Breast epithelium (tissue), 4 donors: ENCODE data around the gene BIRC7. TPM values are rescaled to one million over a fixed set of nuclear protein-coding genes. Genes with fewer than 3 reads are reported as not detected.
A peak's percentile ranks its signal among the peaks of the same experiment; 100 is the strongest.
"Not testable (repeated sequence)": the region's sequence is repeated elsewhere in the genome, so short reads cannot be mapped to it uniquely, and the experiment has no call there.

ENCODE experiments used
- DNase-seq, 2 donors: peaks; one replicate each; pipeline ENCODE4 v3.0.0-alpha.2; 2019; ENCODE audit warnings: low spot score in 2 of 2
- H3K27ac ChIP-seq, 2 donors: fragments of 200-600 bp; sonication (generic) in 1 of 2; one replicate each; pipeline ENCODE4 v1.5.1; 2016 to 2019; ENCODE audit warnings: mild to moderate bottlenecking in 1 of 2
- H3K27me3 ChIP-seq, 2 donors: fragments of 200-600 bp; sonication (generic) in 1 of 2; one replicate each; pipeline versions ENCODE4 v1.5.1 to v1.6.0; 2017 to 2019; ENCODE audit warnings: control low read depth in 1 of 2, mild to moderate bottlenecking in 1 of 2
- H3K36me3 ChIP-seq: fragments of 200-600 bp; one replicate; pipeline ENCODE4 v1.5.1; 2019
- H3K4me1 ChIP-seq, 2 donors: fragments of 200-600 bp; sonication (generic); one replicate each; pipeline ENCODE4 v1.5.1; 2016 to 2019; ENCODE audit warnings: control low read depth in 1 of 2
- H3K4me3 ChIP-seq, 3 donors: fragments of 200-600 bp; sonication (generic); 1 replicate in 2 of 3; 2 replicates in 1 of 3; pipeline ENCODE4 v1.5.1; 2016 to 2019; ENCODE audit warnings: mild to moderate bottlenecking in 3 of 3, moderate library complexity in 2 of 3
- H3K9me3 ChIP-seq, 2 donors: fragments of 200-600 bp; sonication (generic) in 1 of 2; one replicate each; pipeline ENCODE4 v1.5.1; 2016 to 2019; ENCODE audit warnings: control low read depth in 1 of 2
- POLR2A ChIP-seq: fragments of 450-650 bp; IDR thresholded peaks from one replicate; pipeline ENCODE4 v1.6.1; 2016; ENCODE audit warnings: antibody characterized with exemption, mild to moderate bottlenecking, moderate library complexity
- POLR2AphosphoS5 ChIP-seq, 3 donors: sonication (generic); formaldehyde crosslinking; IDR thresholded peaks; one replicate each; pipeline ENCODE4 v1.6.1; 2017; ENCODE audit warnings: antibody characterized with exemption in 3 of 3
- intact Hi-C: fragments of 100-400 bp; cut with DNase I; formaldehyde crosslinking; loops from one replicate; pipeline ENCODE4 v1.15.1; 2023; ENCODE audit warnings: low total_unique reads
- total RNA-seq, 3 donors: library from RNA; depleted of rRNA; stranded (reverse); fragments of >200 nt; gene quantifications; one replicate each; pipeline ENCODE4 v1.1.0, GENCODE V29; 2016
- TF ChIP-seq, protein P1 (sequence below), 3 donors: fragments of 450-650 bp; IDR thresholded peaks; one replicate each; pipeline ENCODE4 v1.5.1; 2016 to 2017; ENCODE audit warnings: antibody characterized with exemption in 3 of 3, mild to moderate bottlenecking in 3 of 3, moderate library complexity in 3 of 3

The BIRC7 gene
- total RNA-seq, 3 donors from 2014 or later: 0.32 to 1.2 TPM; not detected in 1

DNA sequence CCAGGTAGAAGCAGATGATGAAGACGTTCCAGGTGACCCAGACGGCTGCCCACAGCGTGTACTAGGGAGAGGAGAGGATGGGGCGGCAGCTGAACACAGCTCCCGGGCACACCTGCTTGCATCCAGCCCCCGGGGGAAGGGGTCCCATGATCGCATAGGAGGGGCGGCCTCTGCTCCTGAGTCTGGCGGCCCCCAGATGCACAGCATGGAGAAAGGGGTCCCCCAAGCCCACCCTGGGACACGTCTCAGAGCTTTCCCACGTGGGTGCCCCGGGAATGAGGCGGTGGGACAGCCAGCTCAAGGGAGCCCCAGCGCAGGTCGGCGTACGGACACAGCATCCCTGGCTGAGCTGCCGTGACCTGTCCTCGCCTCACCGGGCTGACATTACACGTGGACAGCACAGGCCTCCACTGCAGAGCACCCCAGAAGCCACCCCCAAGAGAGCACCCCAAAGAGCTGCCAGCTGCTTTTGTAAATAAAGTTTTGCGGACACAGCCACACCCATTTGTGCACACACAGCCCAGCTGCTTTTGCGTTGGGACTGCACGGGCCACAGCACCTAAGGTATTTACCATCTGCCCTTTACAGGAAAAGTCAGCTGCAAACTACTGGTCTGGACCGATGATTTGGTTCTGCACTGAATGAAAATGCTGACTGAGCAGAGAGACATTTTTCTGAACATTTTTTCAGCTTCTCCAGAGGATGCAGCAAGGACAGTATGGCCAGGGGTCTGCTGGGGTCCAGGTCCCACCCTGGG, 13.3 kb downstream of the BIRC7 start:
- peaks cover 5 to 79% of the 10 kb centered on the region in 2 donors for H3K27me3 ChIP-seq
- no peak overlapping the region for H3K27ac ChIP-seq
- intact Hi-C loops: no loop called here
- H3K36me3 ChIP-seq: no peaks in the 10 kb centered on the region
- H3K4me3 ChIP-seq: no peak overlapping the region
- no peak for DNase-seq
- peaks cover 4 to 9% of the 10 kb centered on the region in 2 donors for H3K4me1 ChIP-seq
- TF ChIP-seq POLR2A: no peak
- TF ChIP-seq, protein P1, sequence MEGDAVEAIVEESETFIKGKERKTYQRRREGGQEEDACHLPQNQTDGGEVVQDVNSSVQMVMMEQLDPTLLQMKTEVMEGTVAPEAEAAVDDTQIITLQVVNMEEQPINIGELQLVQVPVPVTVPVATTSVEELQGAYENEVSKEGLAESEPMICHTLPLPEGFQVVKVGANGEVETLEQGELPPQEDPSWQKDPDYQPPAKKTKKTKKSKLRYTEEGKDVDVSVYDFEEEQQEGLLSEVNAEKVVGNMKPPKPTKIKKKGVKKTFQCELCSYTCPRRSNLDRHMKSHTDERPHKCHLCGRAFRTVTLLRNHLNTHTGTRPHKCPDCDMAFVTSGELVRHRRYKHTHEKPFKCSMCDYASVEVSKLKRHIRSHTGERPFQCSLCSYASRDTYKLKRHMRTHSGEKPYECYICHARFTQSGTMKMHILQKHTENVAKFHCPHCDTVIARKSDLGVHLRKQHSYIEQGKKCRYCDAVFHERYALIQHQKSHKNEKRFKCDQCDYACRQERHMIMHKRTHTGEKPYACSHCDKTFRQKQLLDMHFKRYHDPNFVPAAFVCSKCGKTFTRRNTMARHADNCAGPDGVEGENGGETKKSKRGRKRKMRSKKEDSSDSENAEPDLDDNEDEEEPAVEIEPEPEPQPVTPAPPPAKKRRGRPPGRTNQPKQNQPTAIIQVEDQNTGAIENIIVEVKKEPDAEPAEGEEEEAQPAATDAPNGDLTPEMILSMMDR (IDR thresholded peaks at IDR 0.05): no peak
- H3K9me3 ChIP-seq: no peaks in the 10 kb centered on the region

DNA sequence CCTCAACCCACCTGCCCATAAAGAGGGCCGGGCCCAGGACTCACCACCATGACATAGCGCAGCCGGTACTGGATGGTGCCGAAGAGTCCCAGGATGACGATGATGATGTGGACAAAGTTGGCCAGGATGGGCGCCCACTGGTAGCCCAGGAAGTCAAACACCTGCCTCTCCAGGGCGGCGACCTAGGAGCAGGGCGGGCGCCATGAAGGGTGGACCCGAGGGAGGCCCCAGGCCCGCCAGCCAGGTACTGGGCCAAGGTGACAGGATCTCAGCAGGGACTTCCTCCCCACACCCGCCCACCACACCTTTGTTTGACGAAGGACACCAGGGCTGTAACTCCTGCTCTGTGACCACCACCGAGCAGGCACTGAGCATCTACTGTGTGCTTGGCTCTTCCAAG, 14.2 kb downstream of the BIRC7 start:
- peaks cover 7 to 81% of the 10 kb centered on the region in 2 donors for H3K27me3 ChIP-seq
- no peaks in the 10 kb centered on the region for H3K36me3 ChIP-seq
- no peak for DNase-seq
- H3K4me1 ChIP-seq: peaks cover 4 to 9% of the 10 kb centered on the region in 2 donors
- no peak overlapping the region for H3K4me3 ChIP-seq
- intact Hi-C loops: no loop called here
- no peak overlapping the region for H3K27ac ChIP-seq
- no peaks in the 10 kb centered on the region for H3K9me3 ChIP-seq
- TF ChIP-seq POLR2AphosphoS5 (IDR thresholded peaks at IDR 0.05) (no peak), POLR2A (no peak)
- TF ChIP-seq, protein P1 (IDR thresholded peaks at IDR 0.05): no peak

DNA sequence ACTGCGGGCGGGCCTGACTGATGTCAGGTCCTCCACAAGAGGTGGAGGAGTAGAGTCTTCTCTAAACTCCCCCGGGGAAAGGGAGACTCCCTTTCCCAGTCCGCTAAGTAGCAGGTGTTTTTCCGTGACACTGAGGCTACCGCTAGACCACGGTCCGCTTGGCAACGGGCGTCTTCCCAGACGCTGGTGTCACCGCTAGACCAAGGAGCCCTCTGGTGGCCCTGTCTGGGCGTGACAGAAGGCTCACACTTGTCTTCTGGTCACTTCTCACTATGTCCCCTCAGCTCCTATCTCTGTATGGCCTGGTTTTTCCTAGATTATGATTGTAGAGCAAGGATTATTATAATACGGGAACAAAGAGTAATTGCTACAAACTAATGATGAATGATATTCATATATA, 15.6 kb downstream of the BIRC7 start:
- intact Hi-C loops, H3K4me3 ChIP-seq, H3K4me1 ChIP-seq, H3K9me3 ChIP-seq, H3K27ac ChIP-seq, DNase-seq, H3K36me3 ChIP-seq: not testable (repeated sequence)
- H3K27me3 ChIP-seq: peaks cover 7 to 92% of the 10 kb centered on the region in 2 donors

DNA sequence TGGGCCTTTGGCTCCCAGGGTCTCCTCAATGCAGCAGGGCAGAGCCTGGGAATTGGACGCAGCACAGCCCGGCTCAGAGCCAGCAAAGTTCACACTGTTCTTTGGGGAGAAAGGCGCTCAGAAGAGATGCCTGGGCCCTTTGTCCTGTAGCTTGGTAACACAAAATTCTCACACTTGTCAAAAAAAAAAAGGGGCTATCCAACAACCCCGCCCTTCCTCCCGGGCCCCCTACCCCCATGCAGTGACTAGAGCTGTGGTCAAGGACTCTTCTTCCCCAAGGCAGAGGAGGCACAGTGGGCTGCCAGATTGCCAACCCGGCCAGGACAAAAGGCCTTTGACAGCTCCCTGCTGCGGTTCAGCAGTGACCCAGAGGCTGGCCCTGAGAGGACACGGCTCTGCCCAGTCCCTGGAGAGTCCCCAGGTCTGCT, 16.6 kb downstream of the BIRC7 start:
- DNase-seq: no peak
- TF ChIP-seq POLR2AphosphoS5 (IDR thresholded peaks at IDR 0.05): no peak
- TF ChIP-seq POLR2A: no peak
- TF ChIP-seq, protein P1 (IDR thresholded peaks at IDR 0.05): no peak
- Histone ChIP-seq H3K4me3 (no peak overlapping the region), H3K27ac (no peak overlapping the region), H3K27me3 (peaks cover 7 to 90% of the 10 kb centered on the region in 2 donors), H3K9me3 (no peaks in the 10 kb centered on the region), H3K36me3 (no peaks in the 10 kb centered on the region), H3K4me1 (peaks cover 4 to 9% of the 10 kb centered on the region in 2 donors)
- intact Hi-C loops: no loop called here

DNA sequence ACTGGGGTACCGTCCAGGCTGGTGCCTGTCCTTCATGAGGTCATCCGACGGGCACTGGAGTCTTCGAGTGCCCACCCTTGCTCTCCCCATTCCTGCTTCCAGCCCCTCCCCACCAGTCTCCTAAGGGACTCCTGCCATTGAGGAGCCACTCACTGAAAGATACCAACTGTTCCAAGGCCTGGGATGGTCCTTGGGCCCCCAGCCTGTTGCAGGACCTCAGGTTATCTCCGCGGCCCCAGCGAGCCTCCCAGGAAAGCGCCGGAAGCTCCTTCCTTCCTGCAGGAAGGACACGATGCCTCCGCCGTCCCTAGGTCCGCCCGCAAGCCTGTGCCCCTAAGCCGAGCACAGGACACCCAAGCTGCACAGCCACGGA, 17.3 kb downstream of the BIRC7 start:
- peaks cover 7 to 85% of the 10 kb centered on the region in 2 donors for H3K27me3 ChIP-seq
- H3K27ac ChIP-seq: no peak overlapping the region
- peak overlapping the region; percentile 29 to 64 (median 41) for H3K4me3 ChIP-seq

More for the DNA sequence above, 17.3 kb downstream of the BIRC7 start:
- Histone ChIP-seq H3K4me1 (peaks cover 4 to 9% of the 10 kb centered on the region in 2 donors), H3K9me3 (no peaks in the 10 kb centered on the region), H3K36me3 (no peaks in the 10 kb centered on the region)
- TF ChIP-seq POLR2A (no peak), POLR2AphosphoS5 (IDR thresholded peaks at IDR 0.05) (no peak)
- TF ChIP-seq, protein P1 (IDR thresholded peaks at IDR 0.05): no peak
- no peak for DNase-seq
- intact Hi-C loops: no loop called here
